Measurements from ENCODE around the gene RFX2.
"Not testable (repeated sequence)": the region's sequence is repeated elsewhere in the genome, so short reads cannot be mapped to it uniquely, and the experiment has no call there.

The RFX2 gene

GRCh38 chr19:6108721-6109633 lies 1.3 kb downstream of the RFX2 start:
- CTCF ChIA-PET = interaction anchor here (1.0 to 1.2 kb wide), 2 partner anchors 9 to 122 kb away, joined by 3 to 8 read pairs; no protein-coding TSS in a partner anchor
- POLR2A ChIA-PET = no interaction called here
- no peak for TF ChIP-seq CTCF (IDR thresholded peaks at IDR 0.05; ENCODE audit: control extremely low read depth, extremely low read depth, low read depth, missing control alignments)
- DNase-seq (ENCODE audit: extremely low spot score) = no peak

- POLR2A ChIA-PET = interaction anchor here (0.5 kb wide), 1 partner anchor 68 kb away, joined by 3 read pairs; no protein-coding TSS in a partner anchor
- CTCF ChIA-PET = interaction anchor here (1.3 to 4.1 kb wide), 2 partner anchors 19 to 59 kb away, joined by 3 to 21 read pairs; no protein-coding TSS in a partner anchor
- DNase-seq (ENCODE audit: extremely low spot score) = not testable (repeated sequence)
Observed at GRCh38 chr19:6106643-6107294, 3.5 kb downstream of the RFX2 start.

GRCh38 chr19:6105444-6105843 lies 4.9 kb downstream of the RFX2 start:
- ChIA-PET CTCF (interaction anchor here (0.8 to 4.1 kb wide), 5 partner anchors 10 to 118 kb away, joined by 3 to 21 read pairs (median 5); no protein-coding TSS in a partner anchor), POLR2A (no interaction called here)
- no peak for DNase-seq (ENCODE audit: extremely low spot score)
- TF ChIP-seq CTCF (IDR thresholded peaks at IDR 0.05; ENCODE audit: control extremely low read depth, extremely low read depth, low read depth, missing control alignments) = no peak

- CTCF ChIA-PET = interaction anchor here (3.1 to 4.1 kb wide), 2 partner anchors 22 to 56 kb away, joined by 14 to 21 read pairs; no protein-coding TSS in a partner anchor
- no peak for TF ChIP-seq CTCF (IDR thresholded peaks at IDR 0.05; ENCODE audit: control extremely low read depth, extremely low read depth, low read depth, missing control alignments)
- POLR2A ChIA-PET = no interaction called here
- no peak for DNase-seq (ENCODE audit: extremely low spot score)
Observed at GRCh38 chr19:6103894-6104293, 6.4 kb downstream of the RFX2 start.

GRCh38 chr19:6103217-6103644 lies 7.1 kb downstream of the RFX2 start:
- ChIA-PET CTCF (interaction anchor here (3.1 to 4.1 kb wide), 2 partner anchors 23 to 55 kb away, joined by 14 to 21 read pairs; no protein-coding TSS in a partner anchor), POLR2A (no interaction called here)
- no peak for TF ChIP-seq CTCF (IDR thresholded peaks at IDR 0.05; ENCODE audit: control extremely low read depth, extremely low read depth, low read depth, missing control alignments)
- no peak for DNase-seq (ENCODE audit: extremely low spot score)

- no peak for TF ChIP-seq CTCF (IDR thresholded peaks at IDR 0.05; ENCODE audit: control extremely low read depth, extremely low read depth, low read depth, missing control alignments)
- POLR2A ChIA-PET = no interaction called here
- no peak for DNase-seq (ENCODE audit: extremely low spot score)
- CTCF ChIA-PET = no interaction called here
Observed at GRCh38 chr19:6101991-6102390, 8.3 kb downstream of the RFX2 start.

Measured in GM10248 (cell line).